ENCODE results near the gene SMIM23.
"Not testable (repeated sequence)": the region's sequence is repeated elsewhere in the genome, so short reads cannot be mapped to it uniquely, and the experiment has no call there.

SMIM23 gene

GRCh38 chr5:171773106-171773505, 12.5 kb upstream of the SMIM23 start:
- Histone ChIP-seq H3K9me3 (ENCODE audit: control insufficient read depth in 2 of 2, low read length in 2 of 2) (peaks cover 0 to 2% of the 10 kb centered on the region in 2 donors), H3K36me3 (ENCODE audit: control insufficient read depth in 2 of 2, insufficient read depth in 2 of 2, low read length in 2 of 2) (no peaks in the 10 kb centered on the region), H3K4me3 (ENCODE audit: low read length in 2 of 2) (no peak overlapping the region), H3K9ac (ENCODE audit: low read length in 2 of 2) (no peak overlapping the region), H3K27ac (ENCODE audit: low read length) (no peak overlapping the region), H3K27me3 (ENCODE audit: control insufficient read depth in 1 of 2, insufficient read depth in 2 of 2, low read length in 2 of 2) (no peaks in the 10 kb centered on the region), H3K4me1 (ENCODE audit: control insufficient read depth, insufficient read depth, low read length) (no peaks in the 10 kb centered on the region)

- no peaks in the 10 kb centered on the region for H3K27me3 ChIP-seq (ENCODE audit: control insufficient read depth in 1 of 2, insufficient read depth in 2 of 2, low read length in 2 of 2)
- H3K9me3 ChIP-seq (ENCODE audit: control insufficient read depth in 2 of 2, low read length in 2 of 2) = peaks cover 2 to 8% of the 10 kb centered on the region in 2 donors
Measured at GRCh38 chr5:171774418-171774817, 11.2 kb upstream of the SMIM23 start.

GRCh38 chr5:171776213-171776612, 9.4 kb upstream of the SMIM23 start:
- Histone ChIP-seq H3K27me3 (ENCODE audit: control insufficient read depth in 1 of 2, insufficient read depth in 2 of 2, low read length in 2 of 2) (no peaks in the 10 kb centered on the region), H3K36me3 (ENCODE audit: control insufficient read depth in 2 of 2, insufficient read depth in 2 of 2, low read length in 2 of 2) (no peaks in the 10 kb centered on the region), H3K4me3 (ENCODE audit: low read length in 2 of 2) (no peak overlapping the region), H3K9me3 (ENCODE audit: control insufficient read depth in 2 of 2, low read length in 2 of 2) (peaks cover 2 to 8% of the 10 kb centered on the region in 2 donors), H3K4me1 (ENCODE audit: control insufficient read depth, insufficient read depth, low read length) (no peaks in the 10 kb centered on the region), H3K27ac (ENCODE audit: low read length) (no peak overlapping the region), H3K9ac (ENCODE audit: low read length in 2 of 2) (no peak overlapping the region)

More at GRCh38 chr5:171774418-171774817, 11.2 kb upstream of the SMIM23 start:
- H3K4me3 ChIP-seq (ENCODE audit: low read length in 2 of 2) = no peak overlapping the region
- no peaks in the 10 kb centered on the region for H3K4me1 ChIP-seq (ENCODE audit: control insufficient read depth, insufficient read depth, low read length)
- H3K36me3 ChIP-seq (ENCODE audit: control insufficient read depth in 2 of 2, insufficient read depth in 2 of 2, low read length in 2 of 2) = no peaks in the 10 kb centered on the region
- H3K9ac ChIP-seq (ENCODE audit: low read length in 2 of 2) = no peak overlapping the region
- H3K27ac ChIP-seq (ENCODE audit: low read length) = no peak overlapping the region

GRCh38 chr5:171776770-171777759, 8.6 kb upstream of the SMIM23 start:
- Histone ChIP-seq H3K4me1 (ENCODE audit: control insufficient read depth, insufficient read depth, low read length) (no peaks in the 10 kb centered on the region), H3K36me3 (ENCODE audit: control insufficient read depth in 2 of 2, insufficient read depth in 2 of 2, low read length in 2 of 2) (no peaks in the 10 kb centered on the region), H3K9me3 (ENCODE audit: control insufficient read depth in 2 of 2, low read length in 2 of 2) (peaks cover 2 to 8% of the 10 kb centered on the region in 2 donors), H3K27ac (ENCODE audit: low read length) (no peak overlapping the region), H3K27me3 (ENCODE audit: control insufficient read depth in 1 of 2, insufficient read depth in 2 of 2, low read length in 2 of 2) (peaks cover 0 to under 1% of the 10 kb centered on the region in 2 donors), H3K9ac (ENCODE audit: low read length in 2 of 2) (no peak overlapping the region), H3K4me3 (ENCODE audit: low read length in 2 of 2) (no peak overlapping the region)

GRCh38 chr5:171781744-171782143, 3.9 kb upstream of the SMIM23 start:
- H3K4me3 ChIP-seq (ENCODE audit: low read length in 2 of 2); H3K36me3 ChIP-seq (ENCODE audit: control insufficient read depth in 2 of 2, insufficient read depth in 2 of 2, low read length in 2 of 2); H3K9me3 ChIP-seq (ENCODE audit: control insufficient read depth in 2 of 2, low read length in 2 of 2); H3K27me3 ChIP-seq (ENCODE audit: control insufficient read depth in 1 of 2, insufficient read depth in 2 of 2, low read length in 2 of 2); H3K9ac ChIP-seq (ENCODE audit: low read length in 2 of 2); H3K4me1 ChIP-seq (ENCODE audit: control insufficient read depth, insufficient read depth, low read length); H3K27ac ChIP-seq (ENCODE audit: low read length): not testable (repeated sequence)

GRCh38 chr5:171782332-171782966, 3.2 kb upstream of the SMIM23 start:
- Histone ChIP-seq H3K4me1 (ENCODE audit: control insufficient read depth, insufficient read depth, low read length) (no peaks in the 10 kb centered on the region), H3K27me3 (ENCODE audit: control insufficient read depth in 1 of 2, insufficient read depth in 2 of 2, low read length in 2 of 2) (peaks cover 0 to 2% of the 10 kb centered on the region in 2 donors), H3K27ac (ENCODE audit: low read length) (no peak overlapping the region), H3K9me3 (ENCODE audit: control insufficient read depth in 2 of 2, low read length in 2 of 2) (peaks cover 2 to 8% of the 10 kb centered on the region in 2 donors), H3K4me3 (ENCODE audit: low read length in 2 of 2) (no peak overlapping the region), H3K36me3 (ENCODE audit: control insufficient read depth in 2 of 2, insufficient read depth in 2 of 2, low read length in 2 of 2) (no peaks in the 10 kb centered on the region), H3K9ac (ENCODE audit: low read length in 2 of 2) (no peak overlapping the region)

GRCh38 chr5:171783051-171783450, 2.6 kb upstream of the SMIM23 start:
- no peak overlapping the region for H3K9ac ChIP-seq (ENCODE audit: low read length in 2 of 2)
- peaks cover 0 to 2% of the 10 kb centered on the region in 2 donors for H3K27me3 ChIP-seq (ENCODE audit: control insufficient read depth in 1 of 2, insufficient read depth in 2 of 2, low read length in 2 of 2)
- H3K4me1 ChIP-seq (ENCODE audit: control insufficient read depth, insufficient read depth, low read length) = no peaks in the 10 kb centered on the region
- no peak overlapping the region for H3K27ac ChIP-seq (ENCODE audit: low read length)
- peaks cover 0 to 8% of the 10 kb centered on the region in 2 donors for H3K9me3 ChIP-seq (ENCODE audit: control insufficient read depth in 2 of 2, low read length in 2 of 2)
- no peaks in the 10 kb centered on the region for H3K36me3 ChIP-seq (ENCODE audit: control insufficient read depth in 2 of 2, insufficient read depth in 2 of 2, low read length in 2 of 2)
- H3K4me3 ChIP-seq (ENCODE audit: low read length in 2 of 2) = no peak overlapping the region

- Histone ChIP-seq H3K36me3 (ENCODE audit: control insufficient read depth in 2 of 2, insufficient read depth in 2 of 2, low read length in 2 of 2) (no peaks in the 10 kb centered on the region), H3K27ac (ENCODE audit: low read length) (no peak overlapping the region), H3K9me3 (ENCODE audit: control insufficient read depth in 2 of 2, low read length in 2 of 2) (no peaks in the 10 kb centered on the region), H3K9ac (ENCODE audit: low read length in 2 of 2) (no peak overlapping the region), H3K4me1 (ENCODE audit: control insufficient read depth, insufficient read depth, low read length) (no peaks in the 10 kb centered on the region), H3K4me3 (ENCODE audit: low read length in 2 of 2) (no peak overlapping the region), H3K27me3 (ENCODE audit: control insufficient read depth in 1 of 2, insufficient read depth in 2 of 2, low read length in 2 of 2) (no peaks in the 10 kb centered on the region)
Measured at GRCh38 chr5:171789353-171789752, 3.7 kb downstream of the SMIM23 start.

GRCh38 chr5:171790408-171790807, 4.8 kb downstream of the SMIM23 start:
- Histone ChIP-seq H3K27me3 (ENCODE audit: control insufficient read depth in 1 of 2, insufficient read depth in 2 of 2, low read length in 2 of 2) (no peaks in the 10 kb centered on the region), H3K4me3 (ENCODE audit: low read length in 2 of 2) (no peak overlapping the region), H3K27ac (ENCODE audit: low read length) (no peak overlapping the region), H3K36me3 (ENCODE audit: control insufficient read depth in 2 of 2, insufficient read depth in 2 of 2, low read length in 2 of 2) (no peaks in the 10 kb centered on the region), H3K9me3 (ENCODE audit: control insufficient read depth in 2 of 2, low read length in 2 of 2) (no peaks in the 10 kb centered on the region), H3K9ac (ENCODE audit: low read length in 2 of 2) (no peak overlapping the region), H3K4me1 (ENCODE audit: control insufficient read depth, insufficient read depth, low read length) (no peaks in the 10 kb centered on the region)

- H3K27me3 ChIP-seq (ENCODE audit: control insufficient read depth in 1 of 2, insufficient read depth in 2 of 2, low read length in 2 of 2) = peaks cover 0 to 2% of the 10 kb centered on the region in 2 donors
Measured at GRCh38 chr5:171794470-171794960, 8.9 kb downstream of the SMIM23 start.

More at GRCh38 chr5:171794470-171794960, 8.9 kb downstream of the SMIM23 start:
- Histone ChIP-seq H3K27ac (ENCODE audit: low read length) (no peak overlapping the region), H3K9me3 (ENCODE audit: control insufficient read depth in 2 of 2, low read length in 2 of 2) (no peaks in the 10 kb centered on the region), H3K4me3 (ENCODE audit: low read length in 2 of 2) (no peak overlapping the region), H3K36me3 (ENCODE audit: control insufficient read depth in 2 of 2, insufficient read depth in 2 of 2, low read length in 2 of 2) (no peaks in the 10 kb centered on the region), H3K9ac (ENCODE audit: low read length in 2 of 2) (no peak overlapping the region), H3K4me1 (ENCODE audit: control insufficient read depth, insufficient read depth, low read length) (no peaks in the 10 kb centered on the region)
